Dedifferentiated amniotic fluid mesenchymal stem cell (primary cell): ENCODE measurements around the gene CLEC4G.
A peak's percentile ranks its signal among the peaks of the same experiment; 100 is the strongest.

Experiments used
- DNase-seq: peaks from one replicate; pipeline ENCODE4 v3.0.0-alpha.2; 2016; ENCODE audit errors: extremely low spot score

Gene CLEC4G

DNA sequence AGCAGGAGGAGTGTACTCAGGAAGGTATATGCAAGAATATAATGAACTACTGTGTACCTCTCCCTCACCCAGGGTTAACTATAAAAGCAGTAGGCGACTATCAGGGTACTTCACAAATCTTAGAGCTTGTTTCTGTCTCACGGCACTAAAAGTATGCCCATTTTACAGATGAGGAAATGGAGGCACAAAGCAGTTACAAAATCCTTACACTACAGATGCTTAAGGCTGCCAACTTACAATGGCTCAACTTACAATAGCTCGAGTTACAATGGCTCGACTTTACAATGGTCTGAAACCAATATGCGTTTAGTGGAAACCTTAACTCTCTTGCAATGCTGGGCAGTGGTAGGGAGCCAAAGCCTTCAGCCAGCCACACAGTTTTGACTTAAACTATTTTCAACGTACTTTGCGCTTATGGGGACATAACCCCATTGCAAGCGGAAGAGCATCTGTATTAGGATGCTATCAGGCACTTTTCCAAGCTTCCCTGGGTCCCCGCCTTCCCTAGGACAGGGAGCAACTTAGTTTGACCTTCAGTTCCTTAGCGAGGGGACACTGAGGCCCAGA lies 34.1 kb downstream of the CLEC4G start:
- no peak for DNase-seq

DNA sequence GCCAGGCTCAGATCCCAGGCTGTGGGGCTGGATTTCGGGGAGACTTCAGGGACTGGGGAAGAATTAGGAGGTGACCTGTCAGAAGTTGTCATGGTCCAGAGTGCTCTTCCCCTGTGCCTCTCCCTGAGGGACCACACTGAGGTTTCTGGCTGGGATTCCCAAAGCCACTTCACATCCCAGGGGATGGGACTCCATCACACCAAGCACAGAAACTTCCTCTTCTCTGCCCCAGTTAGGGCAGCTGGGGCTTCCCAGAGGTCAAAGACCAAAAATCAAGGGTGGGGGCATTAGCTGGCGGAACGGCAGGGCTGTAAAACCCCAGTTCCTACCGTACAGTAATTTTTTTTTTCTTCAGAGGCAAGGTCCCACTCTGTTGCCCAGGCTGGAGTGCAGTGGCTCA lies 37.4 kb downstream of the CLEC4G start:
- no peak for DNase-seq

DNA sequence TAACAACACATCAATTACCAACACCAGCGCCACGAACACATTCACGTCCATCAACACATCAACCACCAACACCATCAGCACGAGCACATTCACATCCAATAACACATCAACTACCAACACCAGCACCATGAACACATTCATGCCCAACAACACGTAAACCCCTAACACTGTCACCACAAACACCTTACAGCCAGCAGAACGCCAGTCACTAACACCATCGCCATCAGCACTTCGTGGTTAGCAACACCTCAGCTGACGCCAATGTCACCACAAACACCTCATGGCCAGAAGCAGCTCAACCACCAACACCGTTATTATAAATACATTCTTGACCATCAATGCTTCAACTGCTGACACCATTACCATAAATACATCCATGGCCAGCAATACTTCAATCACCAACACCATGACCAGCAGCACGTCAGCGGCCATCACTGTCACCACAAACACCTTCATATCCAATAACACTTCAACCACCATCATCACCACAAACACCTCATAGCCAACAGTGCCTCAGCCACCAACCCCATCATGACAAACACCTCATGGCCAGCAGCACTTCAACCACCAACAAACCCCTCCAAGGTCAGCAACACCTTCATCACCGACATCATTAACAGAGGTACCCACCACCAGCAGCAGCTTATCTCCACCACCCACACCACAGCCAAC lies 39.4 kb downstream of the CLEC4G start:
- DNase-seq = no peak

DNA sequence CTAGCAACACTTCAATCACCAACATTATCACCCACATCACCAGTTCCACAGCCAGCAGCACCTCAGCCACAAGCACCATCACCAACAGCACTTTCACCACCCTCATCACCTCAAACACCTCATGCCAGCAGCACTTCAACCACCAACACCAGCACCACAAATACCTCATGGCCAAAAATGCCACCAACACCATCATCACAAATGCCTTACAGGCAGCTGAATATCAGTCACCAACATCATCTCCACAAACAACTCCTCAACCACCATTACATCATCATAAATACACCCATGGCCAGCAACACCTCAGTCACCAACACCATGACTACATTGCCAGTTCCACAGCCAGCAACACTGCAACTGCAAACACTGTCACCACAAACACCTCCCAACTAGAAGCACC lies 40.4 kb downstream of the CLEC4G start:
- DNase-seq = no peak

DNA sequence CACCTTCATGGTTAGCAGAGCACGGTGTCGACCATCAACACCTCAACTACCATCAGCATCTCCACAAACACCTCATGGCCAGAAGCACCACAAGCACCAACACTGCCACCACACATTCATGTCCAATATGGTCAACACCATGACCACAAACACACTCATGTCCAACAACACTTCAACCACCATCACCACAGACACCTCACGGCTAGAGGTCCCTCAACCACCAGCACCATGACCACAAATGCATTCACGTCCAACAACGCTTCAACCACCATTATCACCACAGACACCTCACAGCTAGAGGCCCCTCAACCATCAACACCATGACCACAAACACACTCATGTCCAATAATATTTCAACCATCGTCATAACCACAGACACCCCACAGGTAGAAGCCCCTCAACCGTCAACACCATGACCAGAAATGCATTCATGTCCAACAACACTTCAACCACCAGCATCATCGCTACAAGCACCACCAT lies 41.1 kb downstream of the CLEC4G start:
- no peak for DNase-seq

DNA sequence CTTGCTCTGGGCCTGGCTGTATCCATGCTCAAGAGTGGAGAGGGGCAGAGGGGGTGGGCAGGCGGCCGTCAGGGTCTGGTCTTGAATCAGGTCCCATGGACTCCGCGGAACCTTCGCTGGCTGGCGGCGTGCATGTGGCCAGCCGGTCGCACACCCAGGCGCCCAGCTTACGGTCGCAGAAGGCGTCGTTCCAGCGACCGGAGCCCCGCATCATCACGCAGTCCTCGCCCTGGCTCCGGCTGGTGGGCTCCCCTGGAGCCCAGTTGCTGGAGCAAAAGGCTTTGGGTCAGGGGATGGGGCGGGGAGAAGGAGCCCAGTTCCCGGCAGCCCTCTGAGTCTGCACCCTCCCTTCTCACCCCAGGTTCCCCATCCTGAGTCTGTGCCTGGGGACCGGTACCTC lies 42.7 kb downstream of the CLEC4G start:
- DNase-seq = no peak

DNA sequence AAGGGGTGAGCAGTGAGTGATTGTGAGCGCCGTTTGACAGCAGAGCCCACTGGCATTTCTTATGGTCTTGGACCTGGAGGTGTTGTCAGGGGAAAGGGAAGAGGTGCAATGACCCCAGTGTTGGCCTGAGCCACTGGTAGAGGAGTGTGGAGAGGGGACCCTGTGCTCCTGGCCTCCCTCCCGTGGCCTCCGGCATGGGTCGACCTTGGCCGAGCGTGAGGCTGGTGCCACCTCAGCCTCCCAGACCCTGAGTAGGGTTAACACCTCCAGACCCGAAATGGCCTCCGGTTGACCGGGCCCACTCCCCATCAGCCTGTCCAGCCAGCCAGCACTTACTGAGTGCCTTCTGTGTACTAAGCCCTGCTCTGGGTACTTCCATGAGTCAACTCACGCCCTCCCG lies 44.7 kb downstream of the CLEC4G start:
- DNase-seq = no peak

DNA sequence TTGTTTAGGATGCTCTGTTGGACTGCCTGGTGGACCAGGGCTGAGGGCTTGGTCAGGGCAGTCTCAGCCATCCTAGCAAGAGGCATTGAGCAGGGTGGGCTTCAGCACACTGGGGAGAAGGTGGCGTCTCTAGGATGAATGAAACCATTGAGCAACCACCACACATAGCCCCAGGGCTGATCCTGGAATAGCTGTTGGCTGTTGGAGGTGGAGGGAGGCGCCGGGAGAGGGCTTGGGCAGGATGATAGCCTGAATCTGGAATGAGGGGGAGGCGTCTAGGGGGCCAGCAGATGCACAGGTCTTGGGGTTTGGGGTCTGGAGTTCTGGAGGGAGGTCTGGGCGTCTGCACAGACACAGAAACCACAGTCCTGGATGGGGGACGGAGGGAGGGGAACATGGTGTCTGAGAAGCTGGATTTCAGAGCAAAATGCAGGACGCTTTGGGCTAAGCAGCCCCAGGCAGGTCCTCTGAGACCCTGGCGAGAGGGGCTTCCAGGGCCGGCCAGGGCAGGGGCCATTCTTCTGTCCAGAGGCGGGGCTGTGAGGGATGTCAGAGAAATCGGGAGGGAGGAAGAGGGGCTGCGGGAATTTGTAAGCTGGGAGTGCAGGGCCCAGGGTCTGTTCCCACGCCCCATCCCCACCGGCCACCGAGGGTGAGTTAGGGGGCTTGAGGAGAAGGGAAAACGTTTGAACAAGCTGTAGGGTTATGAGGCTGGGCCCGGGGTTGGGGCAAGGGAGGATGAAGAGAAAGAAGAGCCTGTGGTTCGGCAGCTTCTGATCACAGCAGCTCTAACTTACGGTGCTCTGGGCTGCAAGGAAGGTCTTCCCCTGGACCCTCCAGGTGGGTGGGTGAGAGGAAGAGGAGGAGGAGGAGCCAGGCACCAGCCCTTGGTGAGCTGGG lies 46.1 kb downstream of the CLEC4G start:
- no peak for DNase-seq

DNA sequence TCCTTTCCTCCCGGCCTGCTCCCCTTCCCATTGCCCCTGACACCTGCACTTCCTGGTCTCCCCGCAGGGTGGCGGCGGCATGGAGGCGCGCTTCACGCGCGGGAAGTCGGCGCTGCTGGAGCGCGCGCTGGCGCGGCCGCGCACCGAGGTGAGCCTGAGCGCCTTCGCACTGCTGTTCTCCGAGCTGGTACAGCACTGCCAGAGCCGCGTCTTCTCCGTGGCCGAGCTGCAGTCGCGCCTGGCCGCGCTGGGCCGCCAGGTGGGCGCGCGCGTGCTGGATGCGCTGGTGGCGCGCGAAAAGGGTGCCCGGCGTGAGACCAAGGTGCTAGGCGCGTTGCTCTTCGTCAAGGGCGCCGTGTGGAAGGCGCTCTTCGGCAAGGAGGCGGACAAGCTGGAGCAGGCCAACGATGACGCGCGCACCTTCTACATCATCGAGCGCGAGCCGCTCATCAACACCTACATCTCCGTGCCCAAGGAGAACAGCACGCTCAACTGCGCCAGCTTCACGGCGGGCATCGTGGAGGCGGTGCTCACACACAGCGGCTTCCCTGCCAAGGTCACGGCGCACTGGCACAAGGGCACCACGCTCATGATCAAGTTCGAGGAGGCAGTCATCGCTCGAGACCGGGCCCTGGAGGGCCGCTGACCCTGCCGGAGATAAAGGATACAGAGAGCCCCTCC lies 49.6 kb downstream of the CLEC4G start:
- DNase-seq = no peak

DNA sequence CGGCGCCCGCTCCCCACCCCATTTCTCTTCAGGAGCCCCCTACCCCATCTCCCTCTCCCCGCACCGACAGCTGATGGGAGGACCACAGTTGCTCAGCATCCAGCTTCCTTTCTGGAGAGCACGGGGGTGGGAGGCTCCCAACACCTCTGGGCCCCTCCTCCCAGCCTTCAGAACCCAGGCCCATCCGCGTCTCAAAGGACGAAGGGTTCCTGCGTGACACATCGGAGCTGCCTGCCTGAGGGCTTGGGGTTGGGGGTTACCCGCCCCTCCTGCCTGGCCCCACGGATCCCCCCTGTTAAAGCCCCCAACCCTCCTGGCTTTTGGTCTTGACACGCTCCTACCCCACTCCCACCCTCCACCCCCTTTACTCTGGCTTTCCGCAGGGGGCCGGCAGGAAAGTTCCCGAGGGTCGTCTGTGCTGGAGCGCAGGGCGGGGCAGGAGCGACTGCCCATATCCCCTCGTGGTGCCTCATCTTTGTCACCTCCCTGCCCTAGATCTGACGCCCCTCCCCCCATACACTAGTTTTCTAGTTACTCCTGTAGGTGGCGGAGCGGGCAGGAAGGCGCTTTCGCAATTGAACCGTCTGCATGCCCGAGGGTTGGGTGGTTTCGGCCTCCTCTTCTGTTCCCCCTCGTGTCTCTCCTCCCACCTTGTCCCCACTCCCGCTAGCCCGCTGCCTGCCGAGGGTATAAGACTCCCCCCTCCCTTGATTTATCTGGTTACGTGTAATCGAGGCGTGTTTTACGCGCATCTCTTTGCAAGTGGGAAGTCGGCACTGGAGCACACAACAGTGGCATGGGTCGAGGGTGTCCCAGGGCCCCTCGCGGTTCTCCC lies 50.4 kb downstream of the CLEC4G start:
- peak; percentile 61 for DNase-seq

DNA sequence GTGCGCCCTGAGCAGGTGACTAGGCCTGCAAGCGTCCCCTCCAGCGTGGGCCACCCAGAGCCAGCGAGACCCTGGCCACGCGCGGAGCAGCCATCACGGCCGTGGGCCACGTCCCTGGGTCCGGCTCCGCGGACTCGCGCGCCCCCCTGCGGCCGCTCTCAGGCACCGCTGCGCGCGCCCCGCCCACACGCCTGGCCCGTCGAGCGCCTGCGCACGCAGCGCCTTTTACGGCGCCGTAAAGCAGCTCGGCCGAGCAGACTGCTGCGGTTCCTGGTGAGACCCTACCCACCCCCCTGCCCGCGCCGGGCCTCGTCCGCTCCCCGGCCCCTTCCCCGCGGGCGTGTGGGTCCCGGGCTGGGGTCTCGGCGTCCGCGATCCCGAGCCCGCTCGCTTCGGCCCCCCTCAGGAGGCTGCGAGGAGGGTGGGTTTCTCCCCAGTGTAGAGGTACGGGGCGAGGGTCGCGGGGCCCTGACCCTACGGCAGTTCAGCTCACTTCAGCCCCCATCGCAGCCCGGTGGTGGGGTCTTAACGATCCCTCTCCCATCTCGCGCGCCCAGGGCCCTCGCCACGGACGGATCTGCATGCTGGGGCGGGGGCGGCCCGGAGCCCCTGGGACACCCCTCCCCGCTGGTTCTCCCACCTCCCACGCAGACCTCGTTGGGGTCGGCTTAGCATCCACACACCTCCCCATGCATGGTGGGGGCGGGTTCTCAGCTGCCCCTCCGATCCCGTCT lies 51.1 kb downstream of the CLEC4G start, which contains the start of gene TRAPPC5:
Gene TRAPPC5 (plus strand): TSS at position 228 of the 734 bp plus-strand sequence. CDS start 1,421 bp downstream, outside the sequence.
- peak; percentile 72 for DNase-seq

DNA sequence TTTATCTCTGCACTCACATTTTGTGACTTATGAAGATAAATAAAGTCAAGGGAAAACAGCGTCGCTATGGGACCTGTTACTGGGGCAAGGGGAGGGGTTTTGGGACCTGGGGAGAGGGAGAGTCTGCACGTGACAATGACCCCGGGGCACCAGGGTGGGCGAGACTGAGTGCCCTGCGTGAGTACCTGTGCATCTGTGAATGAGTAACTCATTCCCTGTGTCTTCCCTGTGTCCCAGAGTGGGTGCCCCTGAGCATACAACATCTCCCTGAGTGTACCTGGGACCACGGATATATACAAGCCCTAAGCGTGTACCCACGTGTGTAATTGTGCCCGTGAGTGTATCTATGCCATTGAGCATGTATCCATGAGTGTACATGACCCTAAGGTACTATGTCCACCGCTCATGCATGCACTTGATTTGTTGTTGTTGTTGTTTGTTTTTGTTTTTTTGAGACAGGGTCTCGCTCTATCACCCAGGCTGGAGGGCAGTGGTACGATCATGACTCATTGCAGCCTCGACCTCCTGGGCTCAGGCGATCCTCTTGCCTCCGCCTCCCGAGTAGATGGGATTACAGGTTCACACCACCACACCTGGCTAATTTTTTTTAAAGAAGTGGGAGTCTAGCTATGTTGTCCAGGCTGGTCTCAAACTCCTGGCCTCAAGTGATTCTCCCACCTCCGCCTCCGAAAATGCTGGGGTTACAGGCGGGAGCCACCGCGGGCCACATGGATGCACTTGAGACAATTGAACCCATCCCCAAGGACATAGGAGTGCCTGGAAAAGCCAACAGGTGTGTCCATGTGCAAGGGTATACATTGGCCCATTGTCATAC lies 51.9 kb downstream of the CLEC4G start:
- no peak for DNase-seq

DNA sequence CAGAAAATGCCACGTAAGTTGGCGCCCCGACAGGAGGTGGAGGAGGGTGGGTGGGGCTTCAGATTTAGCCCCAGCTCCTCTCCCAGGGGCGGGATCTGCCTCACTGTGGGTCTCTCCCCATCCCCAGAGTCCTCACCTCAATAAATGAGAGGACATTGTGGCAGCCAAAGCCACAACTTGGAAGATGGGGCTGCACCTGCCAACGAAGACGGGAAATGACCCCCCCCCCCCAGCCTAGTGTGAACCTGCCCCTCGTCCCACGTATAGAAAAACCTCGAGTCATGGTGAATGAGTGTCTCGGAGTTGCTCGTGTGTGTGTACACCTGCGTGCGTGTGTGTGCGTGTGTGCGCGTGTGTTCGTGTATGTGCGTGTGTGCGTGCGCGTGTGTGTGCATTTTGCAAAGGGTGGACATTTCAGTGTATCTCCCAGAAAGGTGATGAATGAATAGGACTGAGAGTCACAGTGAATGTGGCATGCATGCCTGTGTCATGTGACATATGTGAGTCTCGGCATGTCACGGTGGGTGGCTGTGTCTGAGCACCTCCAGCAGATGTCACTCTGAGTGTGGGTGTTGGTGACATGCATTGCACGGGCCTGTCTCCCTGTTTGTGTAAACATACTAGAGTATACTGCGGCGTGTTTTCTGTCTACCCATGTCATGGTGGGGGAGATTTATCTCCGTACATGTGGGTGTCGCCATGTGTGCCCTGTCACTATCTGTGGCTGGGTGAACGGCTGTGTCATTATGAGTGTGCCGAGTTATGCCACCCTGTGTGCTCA lies 52.7 kb downstream of the CLEC4G start:
- DNase-seq = no peak
